ENCODE data around the gene ABHD8.

DNA sequence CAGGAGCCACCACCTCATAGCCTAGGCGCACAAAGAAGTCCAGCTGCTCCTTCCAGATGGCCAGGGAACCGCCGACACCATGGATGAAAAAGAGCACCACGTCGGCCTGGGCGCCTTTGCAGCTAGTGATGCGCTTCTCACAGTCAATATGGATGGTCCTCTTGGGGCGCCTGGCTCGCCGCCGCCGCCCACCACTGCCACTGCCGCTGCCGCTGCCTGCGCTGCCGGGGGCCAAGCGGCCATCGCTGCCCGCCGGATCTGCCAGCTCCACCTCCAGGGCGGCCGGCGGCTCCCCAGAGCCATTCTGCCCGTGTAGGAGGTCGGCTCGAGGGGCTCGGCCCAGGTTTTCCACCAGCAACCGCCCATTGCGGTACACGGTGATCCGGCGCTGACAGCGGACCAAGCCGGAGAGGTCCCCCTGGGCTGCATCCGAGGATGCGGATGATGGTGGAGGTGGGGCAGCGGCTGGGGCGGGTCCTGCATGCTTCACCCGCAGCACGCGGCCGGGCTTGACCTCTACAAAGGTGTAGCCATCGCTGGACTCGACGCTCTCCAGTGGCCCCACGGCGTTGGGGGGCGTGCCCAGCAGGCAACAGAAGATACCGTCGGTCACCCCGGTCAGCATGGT lies 2.1 kb downstream of the ABHD8 start:
- TF ChIP-seq NFRKB (IDR thresholded peaks at IDR 0.05) (no peak), FOXK2 (IDR thresholded peaks at IDR 0.05) (no peak), ZNF384 (IDR thresholded peaks at IDR 0.05) (no peak), BHLHE40 (IDR thresholded peaks at IDR 0.05; ENCODE audit: borderline replicate concordance) (no peak)

Measured in HEK293T (cell line).